GM12891 (cell line): ENCODE data around the gene ROGDI.

Experiments used
- POLR2A ChIP-seq: IDR thresholded peaks from 2 replicates; pipeline ENCODE4 v1.6.1; 2011; ENCODE audit warnings: low read depth, low read length, control low read depth
- POLR2AphosphoS5 ChIP-seq: IDR thresholded peaks from 2 replicates; pipeline ENCODE4 v1.6.1; 2011; ENCODE audit warnings: low read depth, low read length, control low read depth
- SPI1 ChIP-seq: IDR thresholded peaks from 2 replicates; pipeline ENCODE4 v1.6.1; 2011; ENCODE audit warnings: low read depth, low read length, control low read depth

- TF ChIP-seq POLR2A (no peak), POLR2AphosphoS5 (no peak), SPI1 (no peak)
Observed at GRCh38 chr16:4787068-4787467, 15.4 kb downstream of the ROGDI start.
